Pancreas (tissue), 10 donors: ENCODE results near the gene NECTIN1. TPM values are rescaled to one million over a fixed set of nuclear protein-coding genes. Genes with fewer than 3 reads are reported as not detected.

Experiments used
- ATAC-seq, 4 donors: fragments of 200-7000 bp; cut with Tn5 transposase; one replicate each; pipeline versions ENCODE4 v1.8.0 to v1.9.1; 2020; ENCODE audit warnings: mild to moderate bottlenecking in 4 of 4, moderate library complexity in 4 of 4
- DNase-seq, 6 donors: peaks; one replicate each; pipeline ENCODE4 v3.0.0-alpha.2; 2020
- FAIRE-seq: peaks from 2 replicates; lab custom pipeline; 2012; peaks lifted over from hg19 to GRCh38; lab: Jason Lieb, UNC
- H3K27ac ChIP-seq, 4 donors: fragments of 200-600 bp; sonication (generic); 1 replicate in 3 of 4; 2 replicates in 1 of 4; pipeline versions ENCODE4 v1.5.0 to v1.8.0; 2020
- H3K27me3 ChIP-seq, 4 donors: fragments of 200-600 bp; one replicate each; pipeline ENCODE4 v1.8.0; 2021
- H3K36me3 ChIP-seq, 3 donors: fragments of 200-600 bp; sonication (generic) in 1 of 3; one replicate each; pipeline versions ENCODE4 v1.5.0 to v1.8.0; 2020 to 2021
- H3K4me1 ChIP-seq, 3 donors: fragments of 200-600 bp; one replicate each; pipeline ENCODE4 v1.8.0; 2021
- H3K4me3 ChIP-seq, 4 donors: fragments of 200-600 bp; sonication (generic) in 2 of 4; one replicate each; pipeline versions ENCODE4 v1.5.0 to v1.8.0; 2020 to 2021
- H3K9me3 ChIP-seq, 4 donors: fragments of 200-600 bp; one replicate each; pipeline ENCODE4 v1.8.0; 2021
- WGBS, 2 donors: extraction: QIAGEN DNeasy Blood & Tissue Kit; methylation state at CpG; one replicate each; pipeline ENCODE4 v1.1.7; 2013; 5-methylcytosine and 5-hydroxymethylcytosine counted together
- intact Hi-C, 3 donors: fragments of 100-400 bp; cut with DNase I; formaldehyde crosslinking; loops; one replicate each; pipeline versions ENCODE4 v1.11.1 to v1.14.2; 2022
- polyA plus RNA-seq, 2 donors: library from polyadenylated mRNA; stranded (reverse); fragments of 200-250 nt; gene quantifications; one replicate each; pipeline ENCODE4 v1.2.3, GENCODE V29; 2013
- total RNA-seq, 6 donors: library from RNA; stranded (reverse); fragmentation: NEBNext Ultra II Directional in 4 of 6; extraction: Animal tissue kit (Norgen Biotek cat#: 25700) in 4 of 6; gene quantifications; one replicate each; pipeline versions ENCODE4 v1.2.1 to v1.2.4, GENCODE V29; 2021 to 2023
- TF ChIP-seq, protein P1 (sequence below), 4 donors: fragments of 200-600 bp; sonication (generic) in 3 of 4; IDR thresholded peaks; one replicate each; pipeline versions ENCODE4 v1.5.0 to v1.8.0; 2021; ENCODE audit warnings: antibody characterized with exemption in 4 of 4
- donor health status: healthy with polysubstance abuse.
- donor health status: DM: no; HTN: no; CAD: no; lungs with moderate emphysema.
- donor health status: DM: no; HTN: no; CAD: no.
- donor health status: control.
- donor health status: control.
- donor health status: Bipolar disorder and iron deficiency.
- donor health status: DM: yes; HTN: yes; CAD: no.
- donor health status: DM: no; HTN: no; CAD: no.
- donor health status: DM: no; HTN: no; CAD: no.
- donor health status: DM: yes; HTN: yes; CAD: no.

Gene NECTIN1, protein sequence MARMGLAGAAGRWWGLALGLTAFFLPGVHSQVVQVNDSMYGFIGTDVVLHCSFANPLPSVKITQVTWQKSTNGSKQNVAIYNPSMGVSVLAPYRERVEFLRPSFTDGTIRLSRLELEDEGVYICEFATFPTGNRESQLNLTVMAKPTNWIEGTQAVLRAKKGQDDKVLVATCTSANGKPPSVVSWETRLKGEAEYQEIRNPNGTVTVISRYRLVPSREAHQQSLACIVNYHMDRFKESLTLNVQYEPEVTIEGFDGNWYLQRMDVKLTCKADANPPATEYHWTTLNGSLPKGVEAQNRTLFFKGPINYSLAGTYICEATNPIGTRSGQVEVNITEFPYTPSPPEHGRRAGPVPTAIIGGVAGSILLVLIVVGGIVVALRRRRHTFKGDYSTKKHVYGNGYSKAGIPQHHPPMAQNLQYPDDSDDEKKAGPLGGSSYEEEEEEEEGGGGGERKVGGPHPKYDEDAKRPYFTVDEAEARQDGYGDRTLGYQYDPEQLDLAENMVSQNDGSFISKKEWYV
- total RNA-seq, result 10 to 100 TPM; 14.8 to 24.7 (median 22.2) TPM
- polyA plus RNA-seq, result 1 to 10 TPM; 7.9 to 8.5 TPM

DNA sequence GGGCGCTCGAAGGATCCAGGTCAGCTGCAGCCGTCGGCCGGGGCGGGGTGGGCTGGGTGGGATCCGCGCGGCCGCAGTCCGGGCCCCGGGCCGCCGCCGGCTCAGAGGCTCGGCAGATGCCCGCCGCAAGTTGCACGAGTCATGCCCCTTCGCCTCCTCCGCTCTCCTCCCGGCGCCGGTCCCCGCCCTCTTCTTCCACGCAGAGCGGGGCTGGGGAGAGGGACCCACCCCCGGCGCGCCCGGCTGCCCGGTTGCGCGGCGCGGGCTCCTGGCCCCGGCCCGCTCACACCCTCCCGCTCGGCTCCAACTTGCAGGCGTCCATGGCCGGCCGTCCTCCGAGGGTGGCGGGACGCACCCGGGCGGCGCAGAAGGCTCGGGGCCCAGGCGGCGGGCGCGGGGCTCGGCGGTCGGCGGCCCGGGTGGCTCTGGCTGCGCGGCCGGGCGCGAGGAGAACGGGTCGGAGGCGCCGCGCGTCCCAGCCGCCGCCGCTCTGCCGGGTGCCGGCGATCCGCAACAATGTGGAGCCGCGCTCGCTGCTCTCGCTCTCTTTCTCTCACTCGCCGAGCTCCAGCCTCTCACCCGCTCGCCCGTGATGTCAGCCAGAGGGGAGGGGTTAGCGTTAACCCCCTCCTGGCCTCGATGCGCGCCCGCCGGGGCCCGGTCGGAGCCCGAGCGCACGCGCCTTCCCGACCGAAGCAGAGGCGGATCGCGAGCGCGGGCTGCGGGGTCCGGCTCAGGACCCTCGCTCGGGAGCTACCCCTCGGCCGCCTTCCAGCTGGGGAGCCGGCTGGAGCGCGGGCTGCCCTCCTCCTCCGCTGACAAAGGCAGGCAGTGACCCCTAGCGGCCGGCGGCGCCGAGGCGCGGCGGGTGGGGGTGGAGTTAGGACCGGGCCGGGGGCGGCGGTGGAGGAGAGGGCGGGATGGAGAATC lies at the start of gene NECTIN1:
NECTIN1 (minus strand) TSS at position 550 of the 930 bp plus-strand sequence. CDS start 647 bp downstream, outside the sequence.
- Histone ChIP-seq H3K9me3 (no peaks in the 10 kb centered on the region), H3K27me3 (no peaks in the 10 kb centered on the region), H3K4me1 (peaks cover 0 to 5% (median 0%) of the 10 kb centered on the region in 3 donors), H3K4me3 (peak within 1 kb of the TSS; percentile 73 to 86 (median 80)), H3K27ac (peak within 1 kb of the TSS; percentile 66 to 85 (median 79)), H3K36me3 (no peaks in the 10 kb centered on the region)
- TF ChIP-seq, protein P1, sequence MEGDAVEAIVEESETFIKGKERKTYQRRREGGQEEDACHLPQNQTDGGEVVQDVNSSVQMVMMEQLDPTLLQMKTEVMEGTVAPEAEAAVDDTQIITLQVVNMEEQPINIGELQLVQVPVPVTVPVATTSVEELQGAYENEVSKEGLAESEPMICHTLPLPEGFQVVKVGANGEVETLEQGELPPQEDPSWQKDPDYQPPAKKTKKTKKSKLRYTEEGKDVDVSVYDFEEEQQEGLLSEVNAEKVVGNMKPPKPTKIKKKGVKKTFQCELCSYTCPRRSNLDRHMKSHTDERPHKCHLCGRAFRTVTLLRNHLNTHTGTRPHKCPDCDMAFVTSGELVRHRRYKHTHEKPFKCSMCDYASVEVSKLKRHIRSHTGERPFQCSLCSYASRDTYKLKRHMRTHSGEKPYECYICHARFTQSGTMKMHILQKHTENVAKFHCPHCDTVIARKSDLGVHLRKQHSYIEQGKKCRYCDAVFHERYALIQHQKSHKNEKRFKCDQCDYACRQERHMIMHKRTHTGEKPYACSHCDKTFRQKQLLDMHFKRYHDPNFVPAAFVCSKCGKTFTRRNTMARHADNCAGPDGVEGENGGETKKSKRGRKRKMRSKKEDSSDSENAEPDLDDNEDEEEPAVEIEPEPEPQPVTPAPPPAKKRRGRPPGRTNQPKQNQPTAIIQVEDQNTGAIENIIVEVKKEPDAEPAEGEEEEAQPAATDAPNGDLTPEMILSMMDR (IDR thresholded peaks at IDR 0.05), result peak; percentile 88 to 98 (median 98)
- ATAC-seq (peak; percentile 83 to 91 (median 85)), FAIRE-seq (no peak), DNase-seq (peak; percentile 86 to 99 (median 92))
- 0 to 1% methylated on average over 64 to 128 of the region's 128 CpGs for WGBS, 2 donors
- intact Hi-C loops, result loop anchor here in 1 of 3 donors (5.0 kb wide), 1 partner anchor 57 kb away; no protein-coding TSS in a partner anchor

DNA sequence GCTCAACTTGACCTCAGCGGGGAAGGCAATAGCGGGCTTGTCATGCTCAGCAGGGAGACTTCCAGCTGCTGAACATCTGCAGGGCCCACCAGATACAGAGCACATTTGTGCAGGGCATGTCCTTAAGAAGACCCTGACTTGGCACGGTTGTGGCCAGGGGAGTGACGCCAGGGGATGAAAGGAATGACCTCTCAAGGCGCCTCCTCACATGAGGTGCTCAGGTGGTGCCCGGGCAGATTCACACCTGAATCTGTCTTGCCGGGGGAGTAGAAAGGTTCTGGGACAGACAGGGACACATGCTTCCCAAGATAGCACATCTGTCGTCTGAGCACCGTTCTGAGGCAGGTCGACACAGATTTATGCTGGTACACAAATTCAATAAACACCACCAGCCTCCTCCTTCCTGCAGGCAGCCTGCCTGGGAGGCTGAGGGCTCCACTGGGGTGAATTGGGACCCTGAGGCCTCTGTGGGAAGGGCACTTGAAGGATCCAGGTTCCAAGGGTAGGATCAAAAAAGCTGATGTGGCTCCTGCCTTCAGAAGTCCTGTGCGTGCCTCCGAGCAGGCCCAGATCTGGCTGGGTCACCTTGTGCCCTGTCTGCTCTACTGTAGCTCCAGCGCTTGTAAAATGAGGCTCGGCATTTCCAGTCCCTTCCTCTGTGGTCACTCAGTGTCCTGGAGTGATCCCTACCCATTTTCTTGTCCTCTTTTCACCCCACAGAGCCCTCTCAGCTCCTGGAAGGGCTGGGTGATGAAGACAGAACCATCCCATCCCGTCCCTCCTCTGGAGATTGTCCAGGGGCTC lies 49.6 kb upstream of the NECTIN1 start:
- Histone ChIP-seq H3K27me3 (no peaks in the 10 kb centered on the region), H3K4me1 (no peaks in the 10 kb centered on the region), H3K4me3 (no peak overlapping the region), H3K36me3 (no peaks in the 10 kb centered on the region), H3K27ac (no peak overlapping the region), H3K9me3 (no peaks in the 10 kb centered on the region)
- intact Hi-C loops, result no loop called here
- ATAC-seq (no peak), FAIRE-seq (no peak), DNase-seq (peak in 2 of 6 donors; percentile 22 to 30)
- WGBS, 2 donors, result 81 to 87% methylated on average over 15 of the region's 15 CpGs
- TF ChIP-seq, protein P1 (IDR thresholded peaks at IDR 0.05), result no peak

DNA sequence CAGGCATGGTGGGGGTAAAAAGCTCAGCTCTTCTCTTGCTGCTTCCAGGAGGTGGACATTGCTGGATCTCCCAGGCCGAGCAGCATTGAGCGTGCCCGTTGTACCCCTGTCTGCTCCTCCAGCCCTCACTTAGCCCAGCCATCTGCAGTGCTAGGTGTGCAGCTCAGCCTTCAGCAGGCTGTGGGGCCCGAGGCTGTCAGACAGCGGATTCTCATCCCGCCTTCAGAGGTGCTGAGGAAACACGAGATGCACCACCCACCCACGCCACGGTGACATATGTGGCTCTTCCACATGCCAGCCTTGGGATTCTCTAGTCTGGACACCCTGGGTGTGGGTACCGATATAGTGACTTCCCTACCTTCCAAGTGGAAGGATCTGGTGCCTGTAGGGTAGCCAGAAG lies 48.9 kb upstream of the NECTIN1 start:
- DNase-seq (peak in 2 of 6 donors; percentile 17 to 35), FAIRE-seq (no peak), ATAC-seq (no peak)
- H3K27me3 ChIP-seq, result no peaks in the 10 kb centered on the region
- H3K36me3 ChIP-seq, result no peaks in the 10 kb centered on the region
- TF ChIP-seq, protein P1 (IDR thresholded peaks at IDR 0.05), result no peak
- WGBS, 2 donors, result 90 to 92% methylated on average over 10 of the region's 10 CpGs
- H3K4me3 ChIP-seq, result no peak overlapping the region
- H3K9me3 ChIP-seq, result no peaks in the 10 kb centered on the region
- no peak overlapping the region for H3K27ac ChIP-seq
- intact Hi-C loops, result no loop called here
- no peaks in the 10 kb centered on the region for H3K4me1 ChIP-seq

DNA sequence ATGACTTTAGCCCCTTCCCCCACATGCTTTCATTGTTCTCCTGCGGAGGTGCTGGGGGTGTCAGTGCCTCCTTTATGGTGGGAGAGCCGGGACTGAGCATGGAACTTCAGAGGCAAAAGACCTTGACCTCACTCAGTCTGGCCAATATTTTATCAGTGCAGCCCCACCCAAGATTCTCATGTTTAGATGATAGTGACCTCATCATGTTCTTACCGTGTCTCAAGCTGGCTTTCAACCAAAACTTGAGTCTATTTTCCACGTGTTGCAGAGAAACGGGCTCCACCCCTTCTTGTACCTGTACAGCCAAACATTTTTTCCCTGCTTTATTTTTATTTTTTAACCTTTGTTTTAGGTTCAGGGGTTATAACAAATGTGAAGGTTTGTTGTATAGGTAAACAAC lies 47.7 kb upstream of the NECTIN1 start:
- no peak for FAIRE-seq
- no peaks in the 10 kb centered on the region for H3K27me3 ChIP-seq
- DNase-seq, result peak in 1 of 6 donors; percentile 9
- 18 to 20% methylated on average over 5 of the region's 5 CpGs for WGBS, 2 donors
- TF ChIP-seq, protein P1 (IDR thresholded peaks at IDR 0.05), result no peak
- H3K36me3 ChIP-seq, result no peaks in the 10 kb centered on the region
- H3K4me1 ChIP-seq, result no peaks in the 10 kb centered on the region
- peak in 3 of 4 donors; percentile 24 to 52 (median 43) for ATAC-seq
- no peak overlapping the region for H3K4me3 ChIP-seq
- H3K9me3 ChIP-seq, result no peaks in the 10 kb centered on the region
- no peak overlapping the region for H3K27ac ChIP-seq
- intact Hi-C loops, result no loop called here
